ENCODE data around the gene PROK1.

- TF ChIP-seq KDM1A (IDR thresholded peaks at IDR 0.05; ENCODE audit: low read depth), result no peak
- TF ChIP-seq RFX5 (IDR thresholded peaks at IDR 0.05), result no peak
- no peak for TF ChIP-seq MAZ (IDR thresholded peaks at IDR 0.05; ENCODE audit: borderline replicate concordance, low read depth, low read length)
- no peak for TF ChIP-seq CTCF (IDR thresholded peaks at IDR 0.05)
- TF ChIP-seq JUN (IDR thresholded peaks at IDR 0.05), result no peak
- no peak for TF ChIP-seq POLR2A (IDR thresholded peaks at IDR 0.05; ENCODE audit: low read length)
These were observed 37.2 kb downstream of the PROK1 start for GRCh38 chr1:110488161-110488560.
